IMR-90 (cell line): ENCODE data around the gene BCAS4.

Experiments used
- MXI1 ChIP-seq: IDR thresholded peaks from 2 replicates; pipeline ENCODE4 v1.6.1; 2012; ENCODE audit warnings: low read depth, mild to moderate bottlenecking, low read length, moderate library complexity, borderline replicate concordance
- POLR2A ChIP-seq: IDR thresholded peaks from 2 replicates; pipeline ENCODE4 v1.6.1; 2012; ENCODE audit warnings: mild to moderate bottlenecking, low read depth, low read length
- TF ChIP-seq, protein P1 (sequence below): conservative IDR thresholded peaks from 2 replicates; pipeline ENCODE4 v1.5.1; 2012; ENCODE audit warnings: mild to moderate bottlenecking, low read depth, low read length, improper control_type of control experiment
- TF ChIP-seq, protein P2 (sequence below): fragments of 150-350 bp; IDR thresholded peaks from 2 replicates; pipeline ENCODE4 v1.6.1; 2016; ENCODE audit warnings: low read depth, mild to moderate bottlenecking, low read length, moderate library complexity, borderline replicate concordance

DNA sequence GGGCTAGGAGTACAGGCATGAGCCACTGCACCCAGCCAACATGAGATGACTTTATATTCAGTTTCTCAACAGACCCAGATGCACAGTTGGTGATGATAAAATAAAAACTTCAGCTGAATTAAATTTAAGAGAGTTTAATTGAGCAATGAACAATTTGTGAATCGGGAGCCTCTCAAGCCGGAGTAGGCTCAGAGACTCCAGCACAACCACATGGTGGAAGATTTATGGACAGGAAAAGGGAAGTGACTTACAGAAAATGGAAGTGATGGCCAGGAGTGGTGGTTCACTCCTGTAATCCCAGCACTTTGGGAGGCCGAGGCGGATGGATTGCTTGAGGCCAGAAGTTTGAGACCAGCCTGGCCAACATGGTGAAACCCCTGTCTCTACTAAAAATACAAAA lies 10.4 kb upstream of the BCAS4 start:
- TF ChIP-seq, protein P1, sequence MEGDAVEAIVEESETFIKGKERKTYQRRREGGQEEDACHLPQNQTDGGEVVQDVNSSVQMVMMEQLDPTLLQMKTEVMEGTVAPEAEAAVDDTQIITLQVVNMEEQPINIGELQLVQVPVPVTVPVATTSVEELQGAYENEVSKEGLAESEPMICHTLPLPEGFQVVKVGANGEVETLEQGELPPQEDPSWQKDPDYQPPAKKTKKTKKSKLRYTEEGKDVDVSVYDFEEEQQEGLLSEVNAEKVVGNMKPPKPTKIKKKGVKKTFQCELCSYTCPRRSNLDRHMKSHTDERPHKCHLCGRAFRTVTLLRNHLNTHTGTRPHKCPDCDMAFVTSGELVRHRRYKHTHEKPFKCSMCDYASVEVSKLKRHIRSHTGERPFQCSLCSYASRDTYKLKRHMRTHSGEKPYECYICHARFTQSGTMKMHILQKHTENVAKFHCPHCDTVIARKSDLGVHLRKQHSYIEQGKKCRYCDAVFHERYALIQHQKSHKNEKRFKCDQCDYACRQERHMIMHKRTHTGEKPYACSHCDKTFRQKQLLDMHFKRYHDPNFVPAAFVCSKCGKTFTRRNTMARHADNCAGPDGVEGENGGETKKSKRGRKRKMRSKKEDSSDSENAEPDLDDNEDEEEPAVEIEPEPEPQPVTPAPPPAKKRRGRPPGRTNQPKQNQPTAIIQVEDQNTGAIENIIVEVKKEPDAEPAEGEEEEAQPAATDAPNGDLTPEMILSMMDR = no peak
- TF ChIP-seq, protein P2, sequence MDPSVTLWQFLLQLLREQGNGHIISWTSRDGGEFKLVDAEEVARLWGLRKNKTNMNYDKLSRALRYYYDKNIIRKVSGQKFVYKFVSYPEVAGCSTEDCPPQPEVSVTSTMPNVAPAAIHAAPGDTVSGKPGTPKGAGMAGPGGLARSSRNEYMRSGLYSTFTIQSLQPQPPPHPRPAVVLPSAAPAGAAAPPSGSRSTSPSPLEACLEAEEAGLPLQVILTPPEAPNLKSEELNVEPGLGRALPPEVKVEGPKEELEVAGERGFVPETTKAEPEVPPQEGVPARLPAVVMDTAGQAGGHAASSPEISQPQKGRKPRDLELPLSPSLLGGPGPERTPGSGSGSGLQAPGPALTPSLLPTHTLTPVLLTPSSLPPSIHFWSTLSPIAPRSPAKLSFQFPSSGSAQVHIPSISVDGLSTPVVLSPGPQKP = no peak
- TF ChIP-seq MXI1 = no peak
- no peak for TF ChIP-seq POLR2A
